Neural cell (in vitro differentiated cells): ENCODE results near the gene BRD3OS. TPM values are rescaled to one million over a fixed set of nuclear protein-coding genes. Genes with fewer than 3 reads are reported as not detected.

Experiments
- H2AFZ ChIP-seq: fragments of 200-600, 300-800 bp; sonication (generic), shearing (Covaris generic); 2 replicates; pipeline ENCODE4 v1.6.0; 2014; ENCODE audit warnings: low read depth, mild to moderate bottlenecking, antibody characterized with exemption, low read length, moderate library complexity
- H3F3A ChIP-seq: fragments of 200-600 bp; shearing (Covaris generic); 2 replicates; pipeline ENCODE4 v1.6.1; 2016; ENCODE audit warnings: mild to moderate bottlenecking, moderate library complexity, mixed read lengths, antibody characterized with exemption, low read length; ENCODE audit not compliant: insufficient read depth, poor library complexity, severe bottlenecking
- H3K27ac ChIP-seq: fragments of 200-600, 300-800 bp; sonication (generic), shearing (Covaris generic); 2 replicates; pipeline ENCODE4 v1.5.1; 2014; ENCODE audit warnings: mild to moderate bottlenecking, low read length, moderate library complexity
- H3K27me3 ChIP-seq: fragments of 300-800, 200-600 bp; sonication (generic), shearing (Covaris generic); 2 replicates; pipeline ENCODE4 v1.6.0; 2014; ENCODE audit warnings: mild to moderate bottlenecking, low read depth, low read length, moderate library complexity; ENCODE audit not compliant: insufficient read depth
- H3K36me3 ChIP-seq: fragments of 300-800, 200-600 bp; sonication (generic), shearing (Covaris generic); 2 replicates; pipeline ENCODE4 v1.5.1; 2014; ENCODE audit warnings: mild to moderate bottlenecking, antibody characterized with exemption, low read length, moderate library complexity; ENCODE audit not compliant: insufficient read depth
- H3K4me2 ChIP-seq: fragments of 300-800, 200-600 bp; sonication (generic), shearing (Covaris generic); 2 replicates; pipeline ENCODE4 v1.6.0; 2014; ENCODE audit warnings: mild to moderate bottlenecking, low read length
- H3K4me3 ChIP-seq: fragments of 300-800, 200-600 bp; sonication (generic), shearing (Covaris generic); 2 replicates; pipeline ENCODE4 v1.5.1; 2014; ENCODE audit warnings: mild to moderate bottlenecking, low read length, moderate library complexity
- H3K79me2 ChIP-seq: fragments of 200-600 bp; shearing (Covaris generic); replicated peaks from 2 replicates; pipeline ENCODE4 v1.6.0; 2014; ENCODE audit warnings: mild to moderate bottlenecking, low read length, moderate library complexity; ENCODE audit not compliant: insufficient read depth
- H3K9ac ChIP-seq: fragments of 300-800, 200-600 bp; sonication (generic), shearing (Covaris generic); 2 replicates; pipeline ENCODE4 v1.6.1; 2016; ENCODE audit warnings: mild to moderate bottlenecking, low read length, mixed read lengths
- H3K9me2 ChIP-seq: fragments of 200-600 bp; shearing (Covaris generic); 2 replicates; pipeline ENCODE4 v1.6.1; 2016; ENCODE audit warnings: mild to moderate bottlenecking, low read length, mixed read lengths; ENCODE audit not compliant: insufficient read depth
- H3K9me3 ChIP-seq: fragments of 200-600, 300-800 bp; sonication (generic), shearing (Covaris generic); 2 replicates; pipeline ENCODE4 v1.6.1; 2016; ENCODE audit warnings: mild to moderate bottlenecking, mixed run types, low read length, moderate library complexity, mixed read lengths
- H4K20me1 ChIP-seq: fragments of 200-600 bp; shearing (Covaris generic); 2 replicates; pipeline ENCODE4 v1.6.1; 2016; ENCODE audit warnings: mild to moderate bottlenecking, mixed run types; ENCODE audit not compliant: insufficient read depth
- CTCF ChIP-seq: fragments of 450-650 bp; IDR thresholded peaks from 2 replicates; pipeline ENCODE4 v1.5.1; 2014; ENCODE audit warnings: antibody characterized with exemption, mild to moderate bottlenecking, moderate library complexity; ENCODE audit not compliant: poor library complexity, severe bottlenecking
- EP300 ChIP-seq: fragments of 450-650 bp; conservative IDR thresholded peaks from 2 replicates; pipeline ENCODE4 v1.6.1; 2014; ENCODE audit warnings: antibody characterized with exemption, mild to moderate bottlenecking, moderate library complexity; ENCODE audit not compliant: poor library complexity, severe bottlenecking
- EZH2 ChIP-seq: fragments of 200-600, 300-800 bp; shearing (Covaris generic), sonication (generic); IDR thresholded peaks from 2 replicates; pipeline ENCODE4 v1.6.1; 2014; ENCODE audit warnings: antibody characterized with exemption, low read length, borderline replicate concordance, mild to moderate bottlenecking; ENCODE audit not compliant: insufficient read depth, poor library complexity, severe bottlenecking
- MXI1 ChIP-seq: fragments of 450-650 bp; conservative IDR thresholded peaks from 2 replicates; pipeline ENCODE4 v1.6.1; 2014; ENCODE audit warnings: antibody characterized with exemption, mild to moderate bottlenecking; ENCODE audit not compliant: poor library complexity, severe bottlenecking
- POLR2AphosphoS5 ChIP-seq: IDR thresholded peaks from 2 replicates; pipeline ENCODE4 v1.6.1; 2012
- RAD21 ChIP-seq: fragments of 450-650 bp; conservative IDR thresholded peaks from 2 replicates; pipeline ENCODE4 v1.6.1; 2014; ENCODE audit warnings: antibody characterized with exemption, mild to moderate bottlenecking, moderate library complexity
- SMC3 ChIP-seq: fragments of 450-650 bp; conservative IDR thresholded peaks from 2 replicates; pipeline ENCODE4 v1.6.1; 2014; ENCODE audit warnings: antibody characterized with exemption, mild to moderate bottlenecking, moderate library complexity; ENCODE audit not compliant: poor library complexity
- TAF1 ChIP-seq: IDR thresholded peaks from 2 replicates; pipeline ENCODE4 v1.6.1; 2012; ENCODE audit warnings: low read depth
- polyA plus RNA-seq: library from polyadenylated mRNA; depleted of rRNA; stranded (reverse); fragments of >200 nt; gene quantifications from 2 replicates; pipeline ENCODE4 v1.2.3, GENCODE V29; 2014
- TF ChIP-seq, protein P1 (sequence below): IDR thresholded peaks from 2 replicates; pipeline ENCODE4 v1.6.1; 2012; ENCODE audit warnings: borderline replicate concordance

The BRD3OS gene
- polyA plus RNA-seq, 1 donor from 2014 or later, result 49.5 TPM

DNA sequence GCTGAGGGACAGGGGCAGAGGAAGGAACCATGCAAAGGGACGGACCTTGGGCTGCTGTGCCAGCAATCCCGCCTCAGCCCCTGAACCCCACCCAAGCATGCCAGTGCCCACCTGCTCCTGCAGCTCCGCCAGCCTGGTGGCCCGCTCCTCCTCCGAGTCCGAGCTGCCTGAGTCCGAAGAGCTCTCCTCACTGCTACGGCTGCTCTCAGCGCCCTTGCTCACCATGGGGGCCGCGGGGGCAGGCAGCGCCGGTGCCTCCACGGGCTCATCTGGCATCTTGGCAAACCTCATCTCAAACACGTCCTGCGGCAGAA, 16.3 kb downstream of the BRD3OS start:
- Histone ChIP-seq H3K27me3 (no peaks in the 10 kb centered on the region), H3K36me3 (peaks cover 9% of the 10 kb centered on the region), H4K20me1 (no peaks in the 10 kb centered on the region), H3K9ac (no peak overlapping the region), H3F3A (no peaks in the 10 kb centered on the region), H3K4me3 (no peak overlapping the region), H3K27ac (no peak overlapping the region), H3K9me2 (no peaks in the 10 kb centered on the region), H3K79me2 (no peaks in the 10 kb centered on the region), H3K4me2 (no peak overlapping the region), H3K9me3 (no peaks in the 10 kb centered on the region), H2AFZ (no peak overlapping the region)
- no peak for TF ChIP-seq RAD21
- no peak for TF ChIP-seq MXI1
- no peak for TF ChIP-seq SMC3
- TF ChIP-seq TAF1, result no peak
- TF ChIP-seq, protein P1, sequence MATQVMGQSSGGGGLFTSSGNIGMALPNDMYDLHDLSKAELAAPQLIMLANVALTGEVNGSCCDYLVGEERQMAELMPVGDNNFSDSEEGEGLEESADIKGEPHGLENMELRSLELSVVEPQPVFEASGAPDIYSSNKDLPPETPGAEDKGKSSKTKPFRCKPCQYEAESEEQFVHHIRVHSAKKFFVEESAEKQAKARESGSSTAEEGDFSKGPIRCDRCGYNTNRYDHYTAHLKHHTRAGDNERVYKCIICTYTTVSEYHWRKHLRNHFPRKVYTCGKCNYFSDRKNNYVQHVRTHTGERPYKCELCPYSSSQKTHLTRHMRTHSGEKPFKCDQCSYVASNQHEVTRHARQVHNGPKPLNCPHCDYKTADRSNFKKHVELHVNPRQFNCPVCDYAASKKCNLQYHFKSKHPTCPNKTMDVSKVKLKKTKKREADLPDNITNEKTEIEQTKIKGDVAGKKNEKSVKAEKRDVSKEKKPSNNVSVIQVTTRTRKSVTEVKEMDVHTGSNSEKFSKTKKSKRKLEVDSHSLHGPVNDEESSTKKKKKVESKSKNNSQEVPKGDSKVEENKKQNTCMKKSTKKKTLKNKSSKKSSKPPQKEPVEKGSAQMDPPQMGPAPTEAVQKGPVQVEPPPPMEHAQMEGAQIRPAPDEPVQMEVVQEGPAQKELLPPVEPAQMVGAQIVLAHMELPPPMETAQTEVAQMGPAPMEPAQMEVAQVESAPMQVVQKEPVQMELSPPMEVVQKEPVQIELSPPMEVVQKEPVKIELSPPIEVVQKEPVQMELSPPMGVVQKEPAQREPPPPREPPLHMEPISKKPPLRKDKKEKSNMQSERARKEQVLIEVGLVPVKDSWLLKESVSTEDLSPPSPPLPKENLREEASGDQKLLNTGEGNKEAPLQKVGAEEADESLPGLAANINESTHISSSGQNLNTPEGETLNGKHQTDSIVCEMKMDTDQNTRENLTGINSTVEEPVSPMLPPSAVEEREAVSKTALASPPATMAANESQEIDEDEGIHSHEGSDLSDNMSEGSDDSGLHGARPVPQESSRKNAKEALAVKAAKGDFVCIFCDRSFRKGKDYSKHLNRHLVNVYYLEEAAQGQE, result no peak
- TF ChIP-seq EP300, result no peak
- no peak for TF ChIP-seq CTCF
- no peak for TF ChIP-seq EZH2
- no peak for TF ChIP-seq POLR2AphosphoS5

DNA sequence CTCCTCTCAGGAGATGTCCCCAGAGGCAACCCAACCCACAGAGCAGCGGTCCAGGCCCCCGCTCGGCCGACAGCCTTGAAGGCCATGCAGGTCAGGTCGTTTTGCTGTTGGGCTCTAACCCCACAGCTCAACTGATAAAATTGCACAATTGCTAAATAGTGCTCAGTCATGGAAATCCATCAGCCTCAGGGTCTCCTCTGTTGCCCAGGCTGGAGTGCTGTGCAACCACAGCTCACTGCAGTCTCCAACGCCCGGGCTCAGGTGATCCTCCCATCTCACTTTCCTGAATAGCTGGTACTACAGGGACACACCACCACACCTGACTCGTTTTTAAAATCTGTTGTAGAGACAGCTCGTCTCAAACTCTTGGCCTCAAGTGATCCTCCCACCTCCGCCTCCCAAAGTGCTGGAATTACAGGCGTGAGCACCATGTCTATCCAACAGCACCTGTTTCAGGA, 18.3 kb downstream of the BRD3OS start:
- H3K27me3 ChIP-seq, result no peaks in the 10 kb centered on the region
- H3K79me2 ChIP-seq, result no peaks in the 10 kb centered on the region
- H4K20me1 ChIP-seq, result no peaks in the 10 kb centered on the region
- H3F3A ChIP-seq, result no peaks in the 10 kb centered on the region
- no peak overlapping the region for H3K4me2 ChIP-seq
- H3K4me3 ChIP-seq, result no peak overlapping the region
- no peak overlapping the region for H2AFZ ChIP-seq
- no peak overlapping the region for H3K27ac ChIP-seq
- peaks cover 9% of the 10 kb centered on the region for H3K36me3 ChIP-seq
- no peak for TF ChIP-seq EZH2
- TF ChIP-seq CTCF, result no peak
- TF ChIP-seq TAF1, result no peak
- TF ChIP-seq POLR2AphosphoS5, result no peak
- no peak for TF ChIP-seq RAD21
- TF ChIP-seq EP300, result no peak
- TF ChIP-seq, protein P1, result no peak
- no peak for TF ChIP-seq MXI1
- no peak for TF ChIP-seq SMC3
- no peak overlapping the region for H3K9ac ChIP-seq
- H3K9me3 ChIP-seq, result no peaks in the 10 kb centered on the region
- no peaks in the 10 kb centered on the region for H3K9me2 ChIP-seq
